Activated CD8-positive, alpha-beta memory T cell treated with anti-CD3 and anti-CD28 coated beads, Interleukin-2, amount 10 ng/mL, durations not matched to agents 7 days and 5 days (primary cell): ENCODE data around the gene P2RX7. TPM values are rescaled to one million over a fixed set of nuclear protein-coding genes. Genes with fewer than 3 reads are reported as not detected.

ENCODE experiments used
- ATAC-seq: fragments of 150-1000 bp; cut with Tn5 transposase; one replicate; pipeline ENCODE4 v1.10.0; 2021; ENCODE audit warnings: moderate library complexity
- CTCF ChIA-PET: fragments of 350-600 bp; sonication (Branson Sonifier 250); formaldehyde crosslinking; loops from one replicate; lab custom pipeline; 2021; ENCODE audit warnings: antibody characterized with exemption; lab: Charles Lee
- DNase-seq: peaks from one replicate; pipeline ENCODE4 v3.0.0-alpha.2; 2020
- H3K27ac Mint-ChIP-seq: one replicate; pipeline ENCODE4 v1.8.0; 2021; ENCODE audit warnings: mild to moderate bottlenecking, mixed read lengths
- H3K27me3 Mint-ChIP-seq: one replicate; pipeline ENCODE4 v1.8.0; 2021; ENCODE audit warnings: mixed read lengths
- H3K36me3 Mint-ChIP-seq: one replicate; pipeline ENCODE4 v1.8.0; 2021; ENCODE audit warnings: mild to moderate bottlenecking, mixed read lengths
- H3K4me1 Mint-ChIP-seq: one replicate; pipeline ENCODE4 v1.8.0; 2021; ENCODE audit warnings: mixed read lengths
- H3K4me3 Mint-ChIP-seq: one replicate; pipeline ENCODE4 v1.8.0; 2021; ENCODE audit warnings: mild to moderate bottlenecking, moderate library complexity, mixed read lengths
- H3K9me3 Mint-ChIP-seq: one replicate; pipeline ENCODE4 v1.8.0; 2022; ENCODE audit warnings: low read depth, mixed read lengths
- total RNA-seq, 2 experiments: library from RNA; stranded (reverse); gene quantifications; one replicate each; pipeline ENCODE4 v1.2.3, GENCODE V29; 2021

Gene P2RX7
- 10 to 100 TPM in 1 of 2 experiments, 1 to 10 TPM in 1; 7.5 to 14.4 TPM for total RNA-seq

GRCh38 chr12:121132601-121133481 lies at the start of gene P2RX7:
Gene P2RX7 (plus strand): TSS chr12:121132876. CDS start chr12:121132971, 95 bp downstream.
- DNase-seq (peak; percentile 72), ATAC-seq (peak; percentile 11)
- Mint-ChIP-seq H3K9me3 (peaks cover 2% of the 10 kb centered on the region), H3K36me3 (peaks cover 11% of the 10 kb centered on the region), H3K27ac (peak within 1 kb of the TSS; percentile 82), H3K27me3 (no peaks in the 10 kb centered on the region), H3K4me1 (peaks cover 63% of the 10 kb centered on the region), H3K4me3 (peak within 1 kb of the TSS; percentile 85)
- CTCF ChIA-PET = interaction anchor here (0.6 to 1.5 kb wide), 8 partner anchors 9 to 366 kb away, joined by 3 to 4 read pairs (median 3); no protein-coding TSS in a partner anchor

DNA sequence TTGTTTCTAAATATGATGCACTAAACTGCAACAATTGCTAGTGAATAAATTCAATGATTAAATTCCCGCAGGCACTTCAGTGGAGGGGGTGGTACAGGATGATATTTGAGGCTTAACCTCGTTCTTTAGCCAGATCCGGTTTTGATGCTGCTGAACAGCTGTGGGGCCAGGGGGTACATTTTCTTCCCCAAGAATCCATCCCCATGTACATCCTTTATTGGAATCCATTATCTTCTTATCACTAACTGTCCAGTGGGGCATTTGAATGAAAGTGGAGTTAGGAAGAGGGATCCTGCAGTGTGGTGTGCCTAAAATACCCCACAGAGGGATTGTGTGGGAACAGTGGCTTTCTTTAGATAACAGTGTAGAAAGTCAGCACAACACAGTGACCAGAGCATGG lies 48.4 kb upstream of the P2RX7 start:
- Mint-ChIP-seq H3K27me3 (peaks cover 13% of the 10 kb centered on the region), H3K27ac (no peak overlapping the region), H3K9me3 (no peaks in the 10 kb centered on the region), H3K4me1 (peaks cover 14% of the 10 kb centered on the region), H3K36me3 (no peaks in the 10 kb centered on the region), H3K4me3 (no peak overlapping the region)
- CTCF ChIA-PET = no interaction called here
- no peak for ATAC-seq
- DNase-seq = no peak

- Mint-ChIP-seq H3K36me3 (no peaks in the 10 kb centered on the region), H3K27ac (no peak overlapping the region), H3K4me3 (no peak overlapping the region), H3K9me3 (no peaks in the 10 kb centered on the region), H3K27me3 (peaks cover 12% of the 10 kb centered on the region), H3K4me1 (peaks cover 14% of the 10 kb centered on the region)
- CTCF ChIA-PET = no interaction called here
- no peak for ATAC-seq
- DNase-seq = no peak
These were observed 47.6 kb upstream of the P2RX7 start for GRCh38 chr12:121085069-121085468.

GRCh38 chr12:121085506-121086353 lies 46.9 kb upstream of the P2RX7 start:
- Mint-ChIP-seq H3K36me3 (no peaks in the 10 kb centered on the region), H3K27me3 (peaks cover 10% of the 10 kb centered on the region), H3K27ac (no peak overlapping the region), H3K9me3 (no peaks in the 10 kb centered on the region), H3K4me3 (no peak overlapping the region), H3K4me1 (peaks cover 14% of the 10 kb centered on the region)
- DNase-seq = no peak
- ATAC-seq = no peak
- CTCF ChIA-PET = interaction anchor here (1.1 to 1.7 kb wide), 2 partner anchors 9 to 25 kb away, joined by 3 to 6 read pairs; no protein-coding TSS in a partner anchor

DNA sequence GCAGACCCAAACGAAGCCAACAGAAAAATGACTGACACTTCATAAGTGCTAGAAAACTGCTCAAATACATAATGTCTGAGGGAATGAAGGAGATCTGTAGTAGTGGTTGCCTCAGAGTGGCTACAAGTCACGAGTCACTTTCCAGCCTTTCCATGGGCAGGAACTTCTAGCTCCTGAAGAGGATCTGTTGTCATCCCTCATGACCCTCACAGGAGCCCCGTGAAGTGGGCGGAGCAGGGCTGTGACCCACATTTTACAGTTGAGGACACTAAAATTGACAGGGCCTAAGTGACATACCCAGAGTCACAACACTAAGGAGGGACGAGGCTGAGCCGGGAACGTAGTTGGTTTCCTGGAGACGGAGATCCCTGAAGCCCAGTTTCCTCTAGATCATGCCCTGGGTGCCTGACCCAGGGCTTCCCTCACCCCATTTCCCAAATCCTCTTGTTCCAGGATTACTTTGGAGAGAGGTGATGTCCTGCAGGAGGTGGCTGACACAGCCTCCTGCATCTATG lies 45.8 kb upstream of the P2RX7 start:
- peaks cover 7% of the 10 kb centered on the region for H3K27me3 Mint-ChIP-seq
- CTCF ChIA-PET = interaction anchor here (1.1 to 1.7 kb wide), 2 partner anchors 8 to 27 kb away, joined by 3 to 6 read pairs; no protein-coding TSS in a partner anchor

DNA sequence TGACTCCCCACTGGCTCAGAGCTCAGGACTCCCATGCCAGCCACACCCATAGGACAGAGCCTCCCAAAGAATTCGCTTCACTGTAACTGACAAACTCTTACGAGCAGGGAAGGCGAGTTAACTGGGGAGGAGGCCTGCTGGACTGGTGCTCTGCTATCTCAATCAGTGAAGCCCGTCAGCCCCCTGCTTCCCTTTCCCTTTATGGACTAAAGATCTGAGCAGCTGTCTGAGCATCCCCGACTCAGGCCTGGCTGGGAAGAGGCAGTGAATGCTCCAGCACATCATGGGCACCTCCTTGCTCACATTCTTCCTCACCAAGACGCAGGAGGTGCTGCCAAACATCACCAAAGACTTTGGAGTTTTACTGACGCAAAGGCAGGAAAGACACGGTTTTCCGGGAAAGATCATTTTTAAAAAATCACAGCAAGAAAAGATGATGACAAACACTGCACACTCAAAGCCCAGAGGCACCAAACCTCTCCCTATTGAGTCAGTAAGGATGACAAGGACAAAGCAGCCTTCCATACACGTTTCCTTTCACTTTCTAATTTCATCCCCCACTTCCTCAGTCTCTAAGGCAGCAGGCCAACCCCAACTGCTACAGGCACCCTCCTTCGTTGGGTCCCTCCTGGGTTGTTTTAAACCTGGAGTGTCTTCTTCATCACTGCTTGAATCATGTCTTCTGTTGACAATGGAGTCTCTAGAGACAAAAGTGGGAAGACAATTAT lies 45.0 kb upstream of the P2RX7 start:
- H3K27me3 Mint-ChIP-seq = peaks cover 2% of the 10 kb centered on the region
- CTCF ChIA-PET = no interaction called here
- no peak overlapping the region for H3K4me3 Mint-ChIP-seq
- no peaks in the 10 kb centered on the region for H3K9me3 Mint-ChIP-seq
- no peaks in the 10 kb centered on the region for H3K36me3 Mint-ChIP-seq
- ATAC-seq (no peak), DNase-seq (no peak)
- H3K27ac Mint-ChIP-seq = no peak overlapping the region
- peaks cover 27% of the 10 kb centered on the region for H3K4me1 Mint-ChIP-seq

More for the DNA sequence above, 45.8 kb upstream of the P2RX7 start:
- Mint-ChIP-seq H3K4me1 (peaks cover 19% of the 10 kb centered on the region), H3K4me3 (no peak overlapping the region), H3K27ac (no peak overlapping the region), H3K9me3 (no peaks in the 10 kb centered on the region), H3K36me3 (no peaks in the 10 kb centered on the region)
- ATAC-seq = no peak
- DNase-seq = no peak

DNA sequence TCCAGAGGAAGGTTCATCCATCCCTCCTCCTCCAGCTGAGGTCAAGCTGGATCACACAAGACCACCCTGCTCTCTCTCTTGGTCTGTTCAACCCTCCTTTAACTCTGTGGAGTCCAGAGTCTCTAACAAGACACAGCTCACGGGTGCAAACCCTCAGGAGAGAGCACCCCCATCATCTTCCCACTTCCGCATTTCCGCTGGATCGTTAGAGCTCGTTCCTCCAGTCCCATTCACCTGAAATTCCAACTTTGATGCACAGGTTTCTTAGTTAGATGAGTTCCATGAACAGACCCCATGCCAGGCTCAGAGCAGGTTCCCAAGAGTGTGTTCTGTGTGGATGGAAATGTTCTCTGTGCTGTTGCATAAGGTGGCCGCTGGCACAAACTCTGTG lies 44.5 kb upstream of the P2RX7 start:
- Mint-ChIP-seq H3K9me3 (no peaks in the 10 kb centered on the region), H3K27ac (no peak overlapping the region), H3K4me1 (peaks cover 32% of the 10 kb centered on the region), H3K36me3 (peaks cover 2% of the 10 kb centered on the region), H3K4me3 (no peak overlapping the region), H3K27me3 (peaks cover under 1% of the 10 kb centered on the region)
- ATAC-seq (no peak), DNase-seq (no peak)
- CTCF ChIA-PET = no interaction called here

DNA sequence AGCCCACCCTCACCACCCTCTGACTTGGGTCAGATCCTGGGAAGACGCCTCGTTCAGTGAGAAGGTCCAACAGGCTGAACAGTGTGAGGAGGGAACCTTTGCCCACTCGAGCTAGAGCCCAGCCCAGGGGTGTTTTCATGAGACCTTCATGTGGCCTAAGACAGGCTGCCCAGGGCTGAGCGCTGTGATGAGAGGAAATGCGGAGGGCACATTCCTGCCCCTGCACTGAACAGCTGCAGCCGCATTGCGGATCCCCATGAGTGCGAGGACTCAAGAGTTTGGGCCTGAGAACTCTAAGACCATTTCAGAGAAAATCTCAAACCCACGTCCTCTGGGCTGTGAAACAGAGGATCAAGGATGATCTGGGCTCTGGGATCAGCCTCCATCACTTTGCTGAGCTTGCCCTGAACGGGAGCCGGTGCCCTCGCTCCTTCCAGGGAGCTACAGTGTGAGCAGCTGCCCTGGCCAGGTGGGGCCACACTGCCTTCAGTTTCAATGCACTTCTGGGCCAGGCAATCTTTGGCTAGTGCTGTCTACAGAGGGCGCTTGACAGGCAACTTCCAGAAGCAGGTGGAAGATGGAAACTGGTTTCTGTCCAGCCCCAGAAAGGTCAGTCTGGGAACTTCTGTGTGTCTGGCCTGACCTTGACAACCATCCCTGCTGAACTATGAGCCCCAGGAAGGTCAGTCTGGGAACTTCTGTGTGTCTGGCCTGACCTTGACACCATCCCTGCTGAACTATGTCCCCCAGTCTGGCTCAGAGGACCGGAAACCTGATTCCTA lies 43.5 kb upstream of the P2RX7 start:
- CTCF ChIA-PET = no interaction called here

DNA sequence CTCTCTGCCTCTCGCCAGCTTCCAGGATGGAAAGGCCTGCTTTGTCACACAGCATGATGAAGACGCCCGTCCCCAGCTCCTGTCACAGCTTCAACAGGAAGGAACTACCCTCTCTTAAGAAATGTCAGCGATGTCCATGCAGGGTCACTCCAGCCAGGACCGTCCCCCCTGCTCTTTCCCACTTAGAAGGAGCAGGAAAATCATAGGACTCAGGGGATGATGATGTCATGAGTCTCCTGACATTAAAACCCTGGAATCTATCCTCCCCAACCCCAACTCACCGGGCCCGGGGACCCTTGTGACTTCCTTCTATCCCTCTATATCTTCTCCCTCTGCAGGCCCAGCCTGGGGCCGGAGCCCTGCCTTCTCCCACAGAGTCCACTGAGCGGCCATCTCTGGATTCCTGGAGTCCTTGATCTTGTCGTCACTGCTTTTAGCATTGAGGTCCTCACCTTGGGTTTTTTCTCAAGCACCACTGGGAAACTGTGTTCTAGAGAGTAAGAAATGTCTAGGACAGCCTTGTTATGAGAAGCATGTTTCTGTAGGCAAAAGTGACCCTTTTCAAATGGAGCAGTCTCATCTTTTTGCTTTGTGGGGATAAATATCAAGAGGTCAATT lies 42.8 kb upstream of the P2RX7 start:
- DNase-seq (no peak), ATAC-seq (no peak)
- H3K4me3 Mint-ChIP-seq = no peak overlapping the region
- no peaks in the 10 kb centered on the region for H3K9me3 Mint-ChIP-seq
- peaks cover 42% of the 10 kb centered on the region for H3K4me1 Mint-ChIP-seq
- H3K27me3 Mint-ChIP-seq = peaks cover 4% of the 10 kb centered on the region
- H3K27ac Mint-ChIP-seq = no peak overlapping the region
- CTCF ChIA-PET = no interaction called here
- peaks cover 4% of the 10 kb centered on the region for H3K36me3 Mint-ChIP-seq

More for the DNA sequence above, 43.5 kb upstream of the P2RX7 start:
- Mint-ChIP-seq H3K4me3 (no peak overlapping the region), H3K36me3 (peaks cover 3% of the 10 kb centered on the region), H3K4me1 (peaks cover 38% of the 10 kb centered on the region), H3K27me3 (peaks cover under 1% of the 10 kb centered on the region), H3K27ac (no peak overlapping the region), H3K9me3 (no peaks in the 10 kb centered on the region)
- no peak for DNase-seq
- no peak for ATAC-seq

DNA sequence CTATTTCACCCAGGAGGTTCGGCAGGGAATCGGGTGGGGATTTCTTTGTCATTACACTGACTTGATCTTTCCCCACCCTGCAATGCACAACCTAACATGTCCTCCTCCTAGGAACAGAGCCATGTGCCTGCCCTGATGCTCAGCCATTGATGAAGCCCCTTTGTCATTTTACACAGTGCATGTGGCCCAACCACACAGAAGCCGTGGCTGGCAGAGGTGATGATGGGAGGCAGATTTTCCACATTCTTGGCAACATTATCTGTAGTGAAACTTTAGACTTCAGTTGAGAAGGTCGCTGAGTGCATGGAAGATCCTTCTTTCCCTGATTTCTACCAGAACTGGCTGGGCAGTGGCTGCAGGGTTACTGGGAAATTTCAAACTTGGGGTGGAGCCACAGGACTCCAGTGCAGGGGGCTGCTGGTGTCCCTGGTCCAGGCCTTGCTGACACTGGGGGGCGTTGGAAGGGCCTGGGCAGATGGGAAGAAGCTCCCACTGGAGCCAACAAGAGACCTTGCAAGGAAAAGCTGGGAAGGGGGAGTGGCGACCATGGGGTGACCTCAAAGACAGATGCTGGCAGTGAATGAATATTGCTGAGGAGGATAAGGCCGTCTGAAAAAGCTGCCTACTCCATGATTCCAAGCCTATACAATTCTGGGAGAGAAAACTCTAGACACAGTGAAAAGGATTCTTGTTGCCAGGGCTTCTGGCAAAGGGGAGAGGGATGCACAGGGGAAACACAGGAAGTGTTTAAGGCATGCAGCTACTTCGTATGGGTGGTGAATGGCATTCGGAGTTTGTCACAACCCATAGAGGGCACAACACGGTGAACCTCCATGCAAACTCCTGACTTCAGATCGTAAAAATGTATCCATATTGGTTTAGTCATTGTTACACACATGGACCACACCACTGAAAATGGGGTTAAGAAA lies 41.8 kb upstream of the P2RX7 start:
- Mint-ChIP-seq H3K36me3 (peaks cover 6% of the 10 kb centered on the region), H3K27me3 (peaks cover 14% of the 10 kb centered on the region), H3K9me3 (no peaks in the 10 kb centered on the region), H3K4me1 (peaks cover 52% of the 10 kb centered on the region), H3K27ac (no peak overlapping the region), H3K4me3 (no peak overlapping the region)
- DNase-seq = no peak
- ATAC-seq = no peak
- CTCF ChIA-PET = interaction anchor here (8.4 kb wide), 1 partner anchor 29 kb away, joined by 156 read pairs; no protein-coding TSS in a partner anchor

- Mint-ChIP-seq H3K4me1 (peaks cover 56% of the 10 kb centered on the region), H3K9me3 (no peaks in the 10 kb centered on the region)
These were observed 40.6 kb upstream of the P2RX7 start for GRCh38 chr12:121092034-121092433.

More at GRCh38 chr12:121092034-121092433, 40.6 kb upstream of the P2RX7 start:
- Mint-ChIP-seq H3K27me3 (peaks cover 15% of the 10 kb centered on the region), H3K36me3 (peaks cover 6% of the 10 kb centered on the region), H3K4me3 (peak overlapping the region; percentile 65), H3K27ac (peak overlapping the region; percentile 90)
- DNase-seq (no peak), ATAC-seq (no peak)
- CTCF ChIA-PET = interaction anchor here (1.1 to 8.4 kb wide), 3 partner anchors 12 to 87 kb away, joined by 3 to 156 read pairs (median 5); no protein-coding TSS in a partner anchor
